SK-N-SH treated with all-trans-retinoic acid at 6 μM for 48 hours (cell line): ENCODE data around the gene RIC1.
"Not testable (repeated sequence)": the region's sequence is repeated elsewhere in the genome, so short reads cannot be mapped to it uniquely, and the experiment has no call there.

Source experiments
- ATAC-seq: fragments of 200-7000 bp; cut with Tn5 transposase; 3 replicates; pipeline ENCODE4 v1.9.1; 2020; ENCODE audit warnings: mild to moderate bottlenecking, moderate library complexity
- ARNTL ChIP-seq: fragments of 450-650 bp; formaldehyde crosslinking; IDR thresholded peaks from 2 replicates; pipeline ENCODE4 v1.5.0; 2020; ENCODE audit warnings: low read depth, mild to moderate bottlenecking, moderate library complexity, borderline replicate concordance
- BACH2 ChIP-seq: fragments of 250-450 bp; sonication (Bioruptor Pico); IDR thresholded peaks from 2 replicates; pipeline ENCODE4 v1.9.0; 2021; ENCODE audit warnings: mild to moderate bottlenecking, borderline replicate concordance
- CREB5 ChIP-seq: fragments of 250-450 bp; sonication (Bioruptor Pico); IDR thresholded peaks from 2 replicates; pipeline ENCODE4 v1.5.1; 2020; ENCODE audit warnings: low read depth, mild to moderate bottlenecking, moderate library complexity
- CSDC2 ChIP-seq: fragments of 250-450 bp; sonication (Bioruptor Pico); IDR thresholded peaks from 2 replicates; pipeline ENCODE4 v1.5.0; 2020; ENCODE audit warnings: mild to moderate bottlenecking, moderate library complexity
- CSRNP3 ChIP-seq: fragments of 250-450 bp; sonication (Bioruptor Pico); IDR thresholded peaks from 2 replicates; pipeline ENCODE4 v1.5.1; 2021; ENCODE audit warnings: mild to moderate bottlenecking, moderate library complexity
- ESRRG ChIP-seq: fragments of 250-450 bp; sonication (Bioruptor Pico); IDR thresholded peaks from 2 replicates; pipeline ENCODE4 v1.6.1; 2021; ENCODE audit warnings: mild to moderate bottlenecking
- GLIS3 ChIP-seq: fragments of 250-450 bp; sonication (Bioruptor Pico); IDR thresholded peaks from 2 replicates; pipeline ENCODE4 v1.5.0; 2020; ENCODE audit warnings: mild to moderate bottlenecking, moderate library complexity
- ISL1 ChIP-seq: fragments of 250-450 bp; sonication (Bioruptor Pico); IDR thresholded peaks from 2 replicates; pipeline ENCODE4 v2.1.2; 2022; ENCODE audit warnings: mild to moderate bottlenecking, moderate library complexity
- OSR1 ChIP-seq: fragments of 250-450 bp; sonication (Bioruptor Pico); IDR thresholded peaks from 2 replicates; pipeline ENCODE4 v1.8.0; 2022; ENCODE audit warnings: moderate library complexity, mild to moderate bottlenecking, inconsistent platforms
- PATZ1 ChIP-seq: fragments of 250-450 bp; sonication (Bioruptor Pico); IDR thresholded peaks from 2 replicates; pipeline ENCODE4 v1.8.0; 2020; ENCODE audit warnings: mild to moderate bottlenecking, moderate library complexity, borderline replicate concordance
- RARB ChIP-seq: fragments of 250-450 bp; sonication (Bioruptor Pico); IDR thresholded peaks from 2 replicates; pipeline ENCODE4 v1.8.0; 2021; ENCODE audit warnings: mild to moderate bottlenecking, moderate library complexity
- SNAI2 ChIP-seq: fragments of 250-450 bp; sonication (Bioruptor Pico); IDR thresholded peaks from 2 replicates; pipeline ENCODE4 v1.5.0; 2020; ENCODE audit warnings: mild to moderate bottlenecking, moderate library complexity
- TCF4 ChIP-seq: fragments of 250-450 bp; sonication (Bioruptor Pico); IDR thresholded peaks from 2 replicates; pipeline ENCODE4 v1.8.0; 2021; ENCODE audit warnings: mild to moderate bottlenecking, moderate library complexity, borderline replicate concordance
- TOX ChIP-seq: fragments of 250-450 bp; sonication (Bioruptor Pico); IDR thresholded peaks from 2 replicates; pipeline ENCODE4 v1.8.0; 2021; ENCODE audit warnings: mild to moderate bottlenecking, moderate library complexity, borderline replicate concordance
- ZC3H10 ChIP-seq: fragments of 250-450 bp; sonication (Bioruptor Pico); IDR thresholded peaks from 2 replicates; pipeline ENCODE4 v1.5.1; 2021; ENCODE audit warnings: mild to moderate bottlenecking, moderate library complexity
- ZFP3 ChIP-seq: fragments of 250-450 bp; sonication (Bioruptor Pico); IDR thresholded peaks from 2 replicates; pipeline ENCODE4 v1.5.0; 2020; ENCODE audit warnings: mild to moderate bottlenecking, moderate library complexity
- ZNF565 ChIP-seq: fragments of 450-650 bp; formaldehyde crosslinking; conservative IDR thresholded peaks from 2 replicates; pipeline ENCODE4 v1.5.0; 2020; ENCODE audit warnings: low read depth, mild to moderate bottlenecking, moderate library complexity
- ZNF70 ChIP-seq: fragments of 450-650 bp; formaldehyde crosslinking; IDR thresholded peaks from 2 replicates; pipeline ENCODE4 v1.5.0; 2020; ENCODE audit warnings: mild to moderate bottlenecking, moderate library complexity
- ZNF8 ChIP-seq: fragments of 450-650 bp; formaldehyde crosslinking; IDR thresholded peaks from 2 replicates; pipeline ENCODE4 v1.5.0; 2020; ENCODE audit warnings: mild to moderate bottlenecking, moderate library complexity

Gene RIC1

GRCh38 chr9:5622016-5622415 is 6.9 kb upstream of the RIC1 start:
- peak; percentile 85 for TF ChIP-seq ISL1
- peak; percentile 24; the same call in 1 of the 2 replicates for TF ChIP-seq CREB5 (CRISPR knock-in tag)
- TF ChIP-seq RARB: no peak
- 0 out of 2 replicates have a peak, but pooled peaks have one; percentile 37 for TF ChIP-seq ZC3H10 (CRISPR knock-in tag)
- no peak for TF ChIP-seq OSR1 (CRISPR knock-in tag)
- peak; percentile 97 for ATAC-seq

- no peak for TF ChIP-seq ARNTL (CRISPR knock-in tag)
- TF ChIP-seq CREB5 (CRISPR knock-in tag): no peak
- TF ChIP-seq BACH2 (CRISPR knock-in tag): no peak
- TF ChIP-seq ESRRG (CRISPR knock-in tag): no peak
- TF ChIP-seq ISL1: no peak
- TF ChIP-seq OSR1 (CRISPR knock-in tag): no peak
- ATAC-seq: no peak
These were observed 4.3 kb upstream of the RIC1 start for GRCh38 chr9:5624655-5625054.

GRCh38 chr9:5626727-5627634 is 1.9 kb upstream of the RIC1 start:
- no peak for ATAC-seq

GRCh38 chr9:5627686-5628085 is 1.2 kb upstream of the RIC1 start:
- not testable (repeated sequence) for ATAC-seq

More at GRCh38 chr9:5626727-5627634, 1.9 kb upstream of the RIC1 start:
- TF ChIP-seq GLIS3: no peak
- TF ChIP-seq ARNTL (CRISPR knock-in tag): no peak
- no peak for TF ChIP-seq ESRRG (CRISPR knock-in tag)
- TF ChIP-seq ZNF565 (CRISPR knock-in tag): no peak

GRCh38 chr9:5628183-5628529 is 751 bp upstream of the RIC1 start:
- no peak for ATAC-seq
- no peak for TF ChIP-seq CSDC2 (CRISPR knock-in tag)
- TF ChIP-seq CSRNP3: no peak
- no peak for TF ChIP-seq ZNF8
- no peak for TF ChIP-seq ZNF70 (CRISPR knock-in tag)
- no peak for TF ChIP-seq CREB5 (CRISPR knock-in tag)
- no peak for TF ChIP-seq PATZ1 (CRISPR knock-in tag)
- no peak for TF ChIP-seq ZFP3 (CRISPR knock-in tag)
- TF ChIP-seq TCF4 (CRISPR knock-in tag): no peak
- no peak for TF ChIP-seq ARNTL (CRISPR knock-in tag)
- no peak for TF ChIP-seq OSR1 (CRISPR knock-in tag)
- no peak for TF ChIP-seq ISL1
- no peak for TF ChIP-seq TOX
- no peak for TF ChIP-seq SNAI2 (CRISPR knock-in tag)
- no peak for TF ChIP-seq BACH2 (CRISPR knock-in tag)
- TF ChIP-seq, all 23 proteins: peak for 0
